ENCODE measurements around the gene CERS4.

DNA sequence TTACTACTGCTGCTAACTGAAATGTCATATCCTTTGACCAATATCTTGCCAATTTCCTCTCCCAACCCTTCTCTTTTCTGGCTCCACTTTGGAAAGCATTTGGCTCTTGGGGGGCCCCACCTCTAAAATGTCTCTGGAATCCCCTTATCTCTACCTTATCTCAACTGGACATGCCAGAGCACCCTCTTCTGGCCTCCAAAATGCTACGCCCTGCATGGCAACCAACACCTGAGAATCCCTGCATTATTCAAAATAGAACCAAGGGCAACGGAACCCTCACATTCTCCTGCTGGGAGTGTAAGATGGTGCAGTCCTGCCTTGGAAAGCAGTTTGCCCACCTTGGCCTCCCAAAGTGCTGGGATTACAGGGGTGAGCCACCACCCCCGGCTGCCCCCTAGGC lies 35.3 kb downstream of the CERS4 start:
- TF ChIP-seq, protein P1, sequence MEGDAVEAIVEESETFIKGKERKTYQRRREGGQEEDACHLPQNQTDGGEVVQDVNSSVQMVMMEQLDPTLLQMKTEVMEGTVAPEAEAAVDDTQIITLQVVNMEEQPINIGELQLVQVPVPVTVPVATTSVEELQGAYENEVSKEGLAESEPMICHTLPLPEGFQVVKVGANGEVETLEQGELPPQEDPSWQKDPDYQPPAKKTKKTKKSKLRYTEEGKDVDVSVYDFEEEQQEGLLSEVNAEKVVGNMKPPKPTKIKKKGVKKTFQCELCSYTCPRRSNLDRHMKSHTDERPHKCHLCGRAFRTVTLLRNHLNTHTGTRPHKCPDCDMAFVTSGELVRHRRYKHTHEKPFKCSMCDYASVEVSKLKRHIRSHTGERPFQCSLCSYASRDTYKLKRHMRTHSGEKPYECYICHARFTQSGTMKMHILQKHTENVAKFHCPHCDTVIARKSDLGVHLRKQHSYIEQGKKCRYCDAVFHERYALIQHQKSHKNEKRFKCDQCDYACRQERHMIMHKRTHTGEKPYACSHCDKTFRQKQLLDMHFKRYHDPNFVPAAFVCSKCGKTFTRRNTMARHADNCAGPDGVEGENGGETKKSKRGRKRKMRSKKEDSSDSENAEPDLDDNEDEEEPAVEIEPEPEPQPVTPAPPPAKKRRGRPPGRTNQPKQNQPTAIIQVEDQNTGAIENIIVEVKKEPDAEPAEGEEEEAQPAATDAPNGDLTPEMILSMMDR (IDR thresholded peaks at IDR 0.05; ENCODE audit: low read depth, low read length) = peak; percentile 33
- TF ChIP-seq EZH2phosphoT487 (IDR thresholded peaks at IDR 0.05; ENCODE audit: low read depth) = no peak
